Activated CD8-positive, alpha-beta memory T cell treated with anti-CD3 and anti-CD28 coated beads for 48 hours (primary cell): ENCODE results near the gene STK35.
A peak's percentile ranks its signal among the peaks of the same experiment; 100 is the strongest.
"Not testable (repeated sequence)": the region's sequence is repeated elsewhere in the genome, so short reads cannot be mapped to it uniquely, and the experiment has no call there.

ENCODE experiments used
- DNase-seq, 3 experiments: peaks; one replicate each; pipeline ENCODE4 v3.0.0-alpha.2; 2020; ENCODE audit warnings: low read depth in 2 of 3, low spot score in 2 of 3

Gene STK35

DNA sequence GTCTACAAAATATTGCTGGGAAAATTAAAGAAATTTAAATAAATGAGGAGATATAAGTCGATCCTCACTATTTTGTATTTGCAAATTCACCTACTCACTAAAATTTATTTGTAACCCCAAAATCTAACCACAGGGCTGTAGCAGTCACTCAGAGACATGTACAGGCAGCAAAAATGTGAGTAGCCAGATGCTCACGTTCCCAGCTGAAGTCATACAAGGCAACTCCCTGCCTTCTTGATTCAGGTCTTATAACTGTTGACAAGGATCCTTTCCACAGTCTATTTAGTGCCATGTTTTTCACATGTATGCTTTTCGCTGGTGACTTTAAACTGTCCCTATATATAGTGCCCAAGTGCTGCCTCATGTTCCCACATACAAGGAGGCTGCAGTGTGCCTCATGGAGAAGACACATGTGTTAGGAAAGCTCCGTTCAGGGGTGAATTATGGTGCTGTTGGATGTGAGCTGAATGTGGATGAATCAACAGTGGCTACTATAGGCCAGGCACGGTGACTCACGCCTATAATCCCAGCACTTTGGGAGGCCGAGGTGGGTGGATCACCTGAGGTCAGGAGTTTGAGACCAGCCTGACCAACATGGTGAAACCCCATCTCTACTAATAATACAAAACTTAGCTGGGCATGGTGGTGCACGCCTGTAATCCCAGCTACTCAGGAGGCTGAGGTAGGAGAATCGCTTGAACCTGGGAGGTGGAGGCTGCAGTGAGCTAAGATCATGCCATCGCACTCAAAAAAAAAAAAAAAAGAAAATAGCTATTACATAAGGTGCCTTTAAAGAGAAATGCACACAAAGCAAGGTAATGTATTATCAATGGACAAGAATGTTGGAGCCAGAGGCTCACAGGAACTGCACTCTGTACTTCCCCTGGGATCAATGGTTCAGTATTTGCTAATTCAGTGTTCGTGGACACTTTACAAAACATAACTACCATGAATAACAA, 55.3 kb downstream of the STK35 start:
- no peak for DNase-seq

DNA sequence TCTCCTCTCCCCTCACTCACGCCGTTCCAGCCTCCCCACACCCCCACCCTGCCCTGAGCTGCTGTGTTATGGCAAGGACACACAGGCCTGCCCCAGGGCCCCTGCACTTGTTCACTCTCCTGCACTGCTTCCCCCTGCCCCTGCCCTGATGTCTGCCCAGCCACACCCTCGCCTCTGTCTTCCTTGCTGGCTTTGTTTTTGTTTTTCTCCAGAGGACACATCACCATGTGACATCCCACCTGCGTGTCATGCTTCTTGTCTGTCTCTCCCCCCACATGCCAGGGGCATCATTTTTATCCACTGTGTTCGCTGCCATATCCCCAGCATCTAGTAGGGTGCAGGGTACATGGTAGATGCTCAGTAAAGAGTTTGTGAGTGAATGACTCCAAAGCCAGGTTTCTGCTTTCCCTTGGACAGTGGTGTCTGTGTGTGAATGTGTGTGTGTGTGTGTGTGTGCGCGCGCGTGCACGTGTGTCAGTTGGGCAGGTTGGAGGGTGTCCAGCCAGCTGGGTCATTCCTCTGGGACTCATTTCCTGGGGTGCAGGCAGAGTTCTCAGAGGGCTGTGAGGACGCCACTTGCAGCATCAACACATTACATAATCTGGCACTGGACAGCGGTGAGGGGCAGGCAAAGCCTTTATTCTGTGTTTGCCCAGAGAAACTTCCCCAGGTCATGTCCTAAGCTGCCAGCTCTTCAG, 60.6 kb downstream of the STK35 start:
- no peak for DNase-seq

DNA sequence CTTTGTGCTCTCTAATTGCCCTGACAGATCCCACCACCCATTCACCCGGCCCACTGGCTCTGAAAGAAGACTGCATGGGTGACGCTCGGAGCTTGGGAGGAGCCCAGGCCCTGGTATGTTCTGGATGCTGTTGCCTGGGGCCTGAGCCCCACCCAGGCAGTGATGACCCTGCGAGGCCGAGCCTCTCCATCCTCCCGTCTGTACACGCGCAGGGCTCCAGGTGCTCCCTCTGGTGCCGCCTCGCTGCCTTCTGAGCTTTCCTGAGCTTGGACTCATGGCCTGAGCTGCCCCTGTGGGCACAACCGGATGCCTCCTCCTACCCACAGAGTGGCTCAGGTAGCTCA, 61.2 kb downstream of the STK35 start:
- DNase-seq = no peak

DNA sequence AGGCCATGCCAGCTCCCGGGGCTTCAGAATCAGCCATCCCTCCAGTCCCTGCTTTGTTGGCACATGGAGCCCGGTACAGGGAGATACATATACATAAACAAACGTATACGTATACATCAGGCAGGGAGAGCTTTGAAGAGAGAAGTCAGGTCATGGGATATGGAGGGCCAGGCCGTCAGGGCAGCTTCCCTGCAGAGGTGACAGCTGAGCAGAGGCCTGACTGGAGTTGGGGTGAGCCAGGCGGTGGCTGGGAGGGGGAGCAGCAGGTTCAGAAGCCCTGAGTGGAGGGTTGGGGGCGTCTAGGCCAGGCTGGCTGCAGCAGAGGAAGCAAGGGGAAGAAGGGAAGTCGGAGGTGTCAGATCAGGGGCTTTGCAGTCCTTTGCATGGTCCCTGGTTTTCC, 61.7 kb downstream of the STK35 start:
- no peak for DNase-seq

DNA sequence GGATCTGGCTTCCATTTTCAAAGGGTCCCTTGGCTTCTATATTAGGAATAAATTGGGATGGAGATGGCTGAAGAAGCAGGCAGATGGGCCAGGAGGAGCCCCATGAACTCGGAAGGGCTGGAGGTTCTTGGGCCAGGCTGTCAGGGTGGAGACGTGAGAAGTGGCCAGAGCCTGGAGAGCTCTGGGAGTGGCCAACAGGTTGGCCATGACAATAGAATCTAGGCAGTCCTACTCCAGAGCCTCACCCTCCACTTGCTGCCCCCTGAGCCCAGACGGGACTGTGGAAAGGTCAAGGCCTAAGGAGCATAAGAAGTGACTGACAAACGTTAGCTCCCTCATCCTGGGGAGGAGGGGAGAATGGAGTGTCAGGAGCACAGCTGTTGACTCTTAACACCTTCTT, 62.1 kb downstream of the STK35 start:
- no peak for DNase-seq

DNA sequence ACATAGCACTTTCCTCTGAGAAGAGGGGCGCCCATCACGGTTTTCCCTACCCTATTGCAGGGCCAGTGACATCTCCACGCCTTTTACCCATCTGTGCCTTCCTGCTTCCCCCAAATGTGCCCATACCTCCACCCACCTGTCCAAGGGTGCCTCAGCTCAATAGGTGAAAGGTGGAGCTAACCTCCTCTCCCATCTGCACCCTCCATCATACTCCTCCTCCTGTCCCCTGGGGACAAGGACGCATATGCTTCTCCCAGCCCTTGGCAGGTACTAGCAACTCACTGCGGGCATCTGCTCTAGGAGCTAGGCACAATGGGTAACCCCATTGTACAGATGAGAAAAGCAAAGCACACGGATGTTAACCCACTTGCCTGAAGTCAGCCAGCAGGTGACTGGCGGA, 62.8 kb downstream of the STK35 start:
- DNase-seq = no peak

DNA sequence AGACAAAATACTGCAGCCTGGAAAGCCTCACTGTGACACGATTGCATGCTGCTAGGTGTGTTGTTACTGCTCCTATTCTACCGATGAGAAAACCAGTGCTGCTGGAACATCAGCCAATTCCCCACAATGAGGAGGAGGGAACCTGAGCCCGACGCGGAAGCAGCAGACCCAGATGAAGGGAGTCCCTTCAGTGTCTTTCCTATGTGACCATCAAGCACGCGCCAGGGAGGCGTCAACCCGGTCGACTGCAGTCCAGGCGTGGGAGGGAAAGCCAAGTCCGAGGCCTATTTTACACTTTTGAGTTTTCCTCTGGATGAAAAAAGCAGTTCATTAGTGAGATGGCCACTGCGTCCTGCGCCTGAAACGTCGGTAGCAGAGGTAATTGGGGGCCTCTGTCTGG, 63.3 kb downstream of the STK35 start:
- no peak for DNase-seq

DNA sequence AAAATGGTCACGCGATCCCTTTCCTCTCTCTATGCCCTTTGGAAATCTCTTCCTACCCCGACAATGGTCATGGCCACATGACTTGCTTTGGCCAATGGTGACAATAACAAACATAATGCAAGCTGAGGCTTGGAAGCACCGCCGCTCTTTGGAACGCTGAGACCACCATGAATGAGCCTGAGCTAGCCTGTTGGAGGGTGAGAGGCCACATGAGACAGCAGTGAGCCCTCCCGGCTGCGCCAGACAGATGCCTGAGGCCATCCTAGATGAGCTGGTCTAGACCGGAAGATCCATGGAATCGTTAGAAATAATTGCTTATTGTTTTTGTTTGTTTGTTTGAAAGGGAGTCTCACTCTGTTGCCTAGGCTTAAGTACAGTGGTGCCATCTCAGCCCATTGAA, 64.2 kb downstream of the STK35 start:
- no peak for DNase-seq

DNA sequence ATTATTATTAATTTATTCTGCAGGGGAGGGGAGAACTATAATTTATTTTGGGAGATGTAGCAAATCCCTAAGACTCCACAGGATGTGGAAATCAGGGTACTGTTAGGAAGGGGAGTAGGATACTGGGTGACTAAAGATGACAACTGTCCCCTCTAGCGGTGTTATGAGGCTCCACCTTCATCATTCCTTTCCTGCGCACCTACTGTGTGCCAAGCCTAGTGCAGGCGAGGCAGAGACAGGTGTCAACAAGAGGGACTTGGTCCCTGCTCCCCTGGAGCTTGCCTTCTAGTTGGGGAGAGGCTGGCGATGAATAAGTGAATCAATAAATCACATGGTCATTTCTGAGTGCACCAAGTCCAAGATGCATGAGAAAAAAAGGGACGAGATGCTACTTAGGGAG, 65.5 kb downstream of the STK35 start:
- DNase-seq = no peak

DNA sequence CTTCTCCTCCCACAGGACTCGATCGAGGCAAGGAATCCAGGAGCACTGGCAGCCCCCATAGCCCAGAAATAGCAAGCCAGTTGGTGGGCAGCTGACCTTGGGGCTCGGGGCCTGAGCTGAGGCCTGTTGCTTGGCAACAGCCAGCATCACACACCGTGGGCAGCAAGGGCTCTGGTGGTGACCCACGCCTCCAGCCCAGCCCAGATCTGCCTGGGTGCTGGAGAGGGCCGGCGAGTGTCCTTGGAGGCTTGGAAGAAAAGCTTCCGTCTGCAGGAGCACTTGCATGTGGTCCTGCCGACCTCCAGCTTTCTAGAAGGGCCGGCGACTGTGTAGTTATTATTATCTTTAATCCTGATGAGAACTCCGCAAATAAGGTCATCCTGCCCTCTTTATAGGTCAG, 67.3 kb downstream of the STK35 start:
- DNase-seq = no peak

DNA sequence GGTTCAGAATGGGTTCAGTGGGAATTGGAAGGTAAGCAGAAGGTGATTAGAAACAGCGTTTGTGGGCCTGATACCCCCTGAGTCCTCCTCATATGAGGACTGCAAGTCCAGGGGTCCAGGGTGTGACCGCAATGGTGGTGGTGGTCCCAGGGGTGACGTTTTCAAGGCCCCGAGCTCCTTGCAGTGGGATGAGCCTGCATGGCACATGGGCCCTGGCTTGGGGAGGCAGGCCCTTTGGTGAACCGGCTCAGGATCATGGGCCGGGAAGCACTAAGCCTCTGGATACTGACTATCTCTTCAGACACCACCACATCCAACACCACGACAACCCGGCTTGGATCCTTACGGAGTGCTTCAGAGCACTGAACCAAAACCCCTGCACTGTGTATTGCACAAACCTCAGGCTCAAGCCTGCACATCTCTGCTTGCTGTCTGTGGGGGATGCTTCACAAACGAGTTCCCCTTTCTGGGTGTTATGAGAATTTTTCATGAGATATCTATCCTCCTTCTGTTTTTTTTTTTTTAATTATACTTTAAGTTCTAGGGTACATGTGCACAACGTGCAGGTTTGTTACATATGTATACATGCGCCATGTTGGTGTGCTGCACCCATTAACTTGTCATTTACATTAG, 67.9 kb downstream of the STK35 start:
- DNase-seq = no peak

DNA sequence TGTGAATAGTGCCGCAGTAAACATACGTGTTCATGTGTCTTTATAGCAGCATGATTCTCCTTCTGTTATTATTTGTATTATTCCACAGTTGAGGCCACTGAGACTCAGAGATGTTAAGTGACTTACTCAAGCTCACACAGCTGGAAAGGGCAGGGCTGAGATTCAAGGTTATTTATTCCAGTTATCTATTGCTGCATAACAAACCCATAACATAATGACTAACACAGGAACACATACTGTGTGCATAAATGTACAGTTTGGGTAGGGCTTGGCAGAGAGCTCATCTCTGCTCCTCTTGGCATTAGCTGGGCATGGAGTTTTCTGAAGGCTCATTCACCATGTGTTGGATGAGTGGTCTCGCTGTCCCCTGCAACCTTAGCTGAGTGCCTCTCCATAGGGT, 68.8 kb downstream of the STK35 start:
- no peak for DNase-seq

DNA sequence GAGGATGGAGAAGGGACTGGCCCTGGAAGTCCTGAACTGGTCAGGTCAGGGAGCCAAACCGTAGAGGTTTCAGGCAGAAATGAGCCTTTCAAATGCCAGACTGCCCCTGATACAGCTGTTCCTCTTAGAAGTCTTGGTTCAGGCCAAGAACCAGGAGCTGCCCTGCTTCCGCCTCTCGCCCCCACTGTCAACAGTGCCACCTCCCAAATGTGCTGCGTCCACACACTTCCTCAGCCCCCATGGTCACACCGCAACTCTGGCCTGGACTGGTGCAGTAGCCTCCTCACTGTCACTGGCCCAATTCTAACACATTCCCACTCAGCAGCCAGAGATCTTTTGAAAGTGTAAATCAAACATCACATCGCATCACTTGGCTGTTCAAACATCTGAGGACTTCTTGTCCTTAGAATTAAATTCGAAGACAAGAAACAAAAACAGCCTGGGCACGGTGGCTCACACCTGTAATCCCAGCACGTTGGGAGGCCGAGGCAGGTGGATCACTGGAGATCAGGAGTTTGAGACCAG, 69.7 kb downstream of the STK35 start:
- DNase-seq = no peak

DNA sequence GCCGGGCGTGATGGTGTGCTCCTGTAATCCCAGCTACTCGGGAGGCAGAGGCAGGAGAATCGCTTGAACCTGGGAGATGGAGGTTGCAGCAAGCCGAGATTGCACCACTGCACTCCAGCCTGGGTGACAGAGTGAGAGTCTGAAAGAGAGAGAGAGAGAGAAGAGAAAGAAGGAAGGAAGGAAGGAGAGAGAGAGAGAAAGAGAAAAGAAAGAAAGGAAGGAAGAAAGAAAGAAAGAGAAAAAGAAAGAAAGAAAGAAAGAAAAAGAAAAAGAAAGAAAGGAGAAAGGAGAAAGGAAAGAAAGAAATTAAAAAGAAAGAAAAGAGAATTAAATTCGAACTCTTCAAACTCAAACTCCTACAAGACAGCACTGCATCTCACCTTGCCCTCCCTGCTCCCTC, 70.2 kb downstream of the STK35 start:
- DNase-seq = not testable (repeated sequence)

DNA sequence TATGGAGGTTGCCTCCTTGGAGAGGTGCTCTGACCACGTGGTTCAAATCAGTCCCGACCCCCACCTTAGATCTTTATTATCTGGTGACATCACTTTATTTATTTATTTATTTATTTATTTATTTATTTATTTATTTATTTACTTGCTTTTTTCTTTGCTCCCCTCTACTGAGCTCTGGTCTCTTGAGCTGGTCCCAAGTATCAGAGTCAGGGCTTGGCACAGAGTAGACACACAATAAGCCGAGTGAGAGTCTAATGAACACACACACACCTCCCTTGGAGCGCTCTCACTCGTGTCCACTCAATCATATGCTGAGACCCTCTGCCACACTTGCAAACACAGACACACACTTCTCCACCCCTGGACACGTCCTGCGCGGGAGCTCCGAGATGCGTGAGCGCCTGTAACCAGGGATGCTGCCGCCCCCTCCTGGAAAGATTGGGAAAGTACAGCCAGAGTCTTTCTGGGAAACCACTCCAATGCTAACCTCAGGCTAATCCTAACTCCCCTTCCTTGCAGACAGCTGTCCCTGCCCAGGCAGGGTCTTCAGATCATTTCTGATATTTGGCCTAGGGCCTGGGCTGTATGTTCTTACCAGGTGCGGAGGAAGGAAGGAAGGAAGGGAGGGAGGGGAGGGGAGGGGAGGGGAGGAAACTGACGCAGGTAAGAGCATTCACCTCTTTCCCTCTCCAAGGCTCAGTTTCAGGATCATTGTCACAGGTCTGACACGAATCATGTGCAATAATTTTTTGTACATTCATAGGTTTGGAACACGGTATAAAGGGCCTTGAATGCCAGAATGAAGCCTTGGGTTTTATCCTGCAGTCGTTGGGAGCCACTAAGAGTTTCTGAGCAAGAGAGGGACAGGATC, 70.9 kb downstream of the STK35 start:
- DNase-seq = peak; percentile 10 to 45 (median 35)

DNA sequence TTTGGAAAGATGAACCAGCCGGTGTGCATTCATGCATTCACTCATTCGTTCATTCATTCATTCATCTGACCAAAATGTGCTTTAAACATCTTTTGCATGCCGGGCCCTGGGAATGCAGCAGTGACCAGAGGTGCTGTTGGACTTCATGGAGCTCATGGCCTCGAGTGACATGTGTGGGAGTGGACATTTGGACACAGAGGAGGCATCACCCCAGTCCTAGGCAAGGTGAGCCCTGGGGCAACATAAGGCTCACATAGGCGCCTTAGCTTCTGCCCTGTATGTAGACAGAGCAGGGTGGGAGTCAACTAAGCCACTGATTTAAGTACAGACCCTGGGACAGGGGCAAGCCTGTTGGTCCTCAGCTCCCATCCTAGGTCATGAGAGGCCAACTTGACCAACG, 71.6 kb downstream of the STK35 start:
- DNase-seq = no peak

DNA sequence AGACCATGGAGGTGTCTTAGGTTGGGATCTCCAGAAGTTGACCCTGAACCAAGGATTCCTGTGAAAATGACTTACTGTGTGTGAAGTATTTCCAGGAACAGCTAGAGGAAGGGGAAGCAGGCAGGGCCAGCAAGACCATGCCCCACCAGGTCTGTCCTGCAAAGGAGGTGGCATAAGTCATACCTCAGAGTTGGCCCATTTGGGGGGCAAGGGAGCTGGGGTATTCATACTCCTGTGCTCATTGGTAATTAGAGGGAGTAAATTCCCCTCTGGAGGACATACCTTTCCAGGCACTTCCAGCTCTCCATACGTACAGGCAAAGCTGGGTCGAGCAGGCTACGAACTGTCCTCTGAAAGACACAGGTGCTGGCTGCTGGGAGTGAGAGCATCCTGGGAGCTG, 72.4 kb downstream of the STK35 start:
- no peak for DNase-seq

DNA sequence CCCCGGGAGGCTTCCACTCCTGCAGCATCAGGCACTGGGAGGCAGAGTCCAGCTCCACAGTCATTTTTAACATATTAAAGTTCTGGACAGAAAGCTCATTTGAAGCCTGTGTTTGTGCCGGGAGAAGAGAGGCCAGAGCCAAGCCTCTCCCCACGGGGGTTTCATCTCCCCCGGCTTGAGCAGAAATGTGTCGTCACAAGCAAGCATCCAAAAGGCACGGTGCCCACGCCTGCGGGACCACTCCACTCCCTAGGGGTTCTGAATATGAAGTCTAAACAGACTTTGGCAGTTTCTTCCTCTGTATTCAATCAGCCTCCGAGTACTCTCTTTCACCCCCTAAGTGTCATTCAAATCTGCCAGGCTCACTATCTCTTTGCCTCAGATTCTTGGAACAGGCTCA, 75.3 kb downstream of the STK35 start:
- DNase-seq = no peak

DNA sequence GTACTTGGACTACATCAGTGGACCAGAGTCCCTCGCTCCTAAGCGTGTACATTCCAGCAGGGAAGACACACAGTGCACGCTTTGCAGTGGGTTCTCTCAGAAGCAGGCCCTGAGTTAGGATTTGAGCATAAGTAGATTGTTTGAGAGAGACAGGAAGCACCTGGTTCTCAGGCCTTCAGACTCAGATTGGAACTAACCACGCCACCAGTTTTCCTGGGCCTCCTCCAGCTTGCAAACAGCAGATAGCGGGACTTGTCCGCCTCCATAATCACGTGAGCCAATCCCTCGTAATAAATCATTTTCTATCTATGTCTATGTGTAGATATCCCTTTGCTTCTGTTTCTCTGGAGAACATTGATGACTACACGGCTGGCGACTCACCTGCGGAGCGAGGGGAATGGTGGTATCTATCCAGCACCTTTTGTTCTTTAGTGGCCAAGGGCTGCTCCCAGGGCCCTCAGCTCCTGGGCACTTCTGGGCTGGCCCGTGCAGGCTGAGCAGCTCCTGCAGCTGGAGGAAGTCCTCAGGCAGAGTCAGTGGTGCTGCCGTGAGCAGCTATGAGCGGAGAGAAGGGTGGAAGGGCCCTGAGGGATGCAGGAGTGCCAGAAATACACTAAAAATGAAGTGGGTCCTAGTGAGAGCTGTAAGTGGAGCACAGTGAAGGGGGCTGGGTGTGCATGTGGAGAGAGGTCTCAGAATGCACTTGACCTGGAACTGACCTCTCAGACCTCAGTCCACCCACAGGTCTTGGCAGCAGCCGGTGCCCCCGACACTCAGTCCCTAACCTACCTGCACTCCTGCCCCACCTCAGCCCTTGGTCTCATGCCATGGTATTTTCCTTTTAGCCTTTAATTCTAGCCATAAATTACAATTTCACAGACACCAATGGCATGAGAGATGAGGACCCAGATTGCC, 76.9 kb downstream of the STK35 start:
- DNase-seq = no peak

DNA sequence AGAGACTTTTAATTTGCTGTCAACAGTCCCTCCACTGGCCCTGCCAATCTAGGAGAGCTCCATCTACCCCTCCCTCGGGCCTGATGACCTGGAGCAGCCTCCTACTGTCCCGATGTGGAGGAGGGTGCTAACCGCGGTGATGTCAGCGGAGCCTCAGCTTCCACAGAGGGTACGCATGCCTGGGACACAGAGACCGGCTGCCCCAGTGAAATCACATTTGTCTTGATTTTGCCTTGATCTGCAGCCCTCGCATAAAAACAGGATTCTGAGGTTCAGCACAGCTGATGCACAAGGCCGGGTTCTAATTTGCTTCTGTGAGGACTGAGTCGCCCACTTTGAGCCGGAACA, 77.6 kb downstream of the STK35 start:
- no peak for DNase-seq
